HCT116 (cell line): ENCODE results near the gene SLC10A3. TPM values are rescaled to one million over a fixed set of nuclear protein-coding genes. Genes with fewer than 3 reads are reported as not detected.
A peak's percentile ranks its signal among the peaks of the same experiment; 100 is the strongest.

Experiments
- ATAC-seq: fragments of 200-7000 bp; cut with Tn5 transposase; 2 replicates; pipeline ENCODE4 v1.9.1; 2020; ENCODE audit warnings: mild to moderate bottlenecking, moderate library complexity
- BruUV-seq: library from RNA; stranded (reverse); fragments of 400-500 nt; replicated peaks from 2 replicates; lab custom pipeline; 2021; lab: Mats Ljungman, UMichigan
- CTCF ChIA-PET: fragments of 300-600 bp; sonication (Branson Sonifier 250); formaldehyde crosslinking; loops from one replicate; lab custom pipeline; 2021; ENCODE audit warnings: antibody characterized with exemption; lab: Charles Lee
- POLR2A ChIA-PET: fragments of 300-600, 350-600 bp; sonication (Branson Sonifier 250); formaldehyde crosslinking; loops from one replicate; lab custom pipeline; 2021; ENCODE audit warnings: antibody characterized with exemption; lab: Charles Lee
- RAD21 ChIA-PET, 2 experiments: fragments of 300-600 bp; sonication (Branson Sonifier 250); formaldehyde crosslinking; loops; one replicate each; lab custom pipeline; 2023; ENCODE audit warnings: low total read pairs in 2 of 2; ENCODE audit not compliant: uncharacterized antibody in 2 of 2, unreplicated experiment in 2 of 2, low non-redundant PET in 1 of 2; lab: Charles Lee
- DNase-seq: peaks from one replicate; pipeline ENCODE4 v3.0.0-alpha.2; 2010; ENCODE audit warnings: low read depth, low spot score
- H2AFZ ChIP-seq: fragments of 200-600 bp; shearing (Covaris generic), sonication (generic); 2 replicates; pipeline ENCODE4 v1.6.1; 2017; ENCODE audit warnings: low read depth, mixed run types, mixed read lengths, antibody characterized with exemption, low read length; ENCODE audit not compliant: poor library complexity, severe bottlenecking
- H3K27ac ChIP-seq: 2 replicates; pipeline ENCODE4 v1.5.1; 2012; ENCODE audit warnings: low read depth, low read length
- H3K27me3 ChIP-seq: fragments of 200-600 bp; sonication (generic); 2 replicates; pipeline ENCODE4 v1.6.1; 2016; ENCODE audit warnings: mixed run types, low read length, mixed read lengths; ENCODE audit not compliant: insufficient read depth
- H3K36me3 ChIP-seq, 2 experiments: fragments of 200-500 bp in 1 of 2; fragments of 200-600 bp in 1 of 2; sonication (Bioruptor generic) in 1 of 2; sonication (generic) in 1 of 2; 2 replicates each; pipeline versions ENCODE4 v1.5.1 to v1.6.1; 2014 to 2016; ENCODE audit warnings: low read length in 2 of 2, inconsistent platforms in 1 of 2, mixed read lengths in 1 of 2, mixed run types in 1 of 2; ENCODE audit not compliant: insufficient read depth in 2 of 2, control insufficient read depth in 1 of 2
- H3K4me1 ChIP-seq, 2 experiments: fragments of 200-600 bp in 1 of 2; sonication (generic) in 1 of 2; 2 replicates each; pipeline versions ENCODE4 v1.5.1 to v1.6.1; 2012 to 2017; ENCODE audit warnings: low read length in 2 of 2, inconsistent platforms in 1 of 2, mild to moderate bottlenecking in 1 of 2, mixed read lengths in 1 of 2, mixed run types in 1 of 2, moderate library complexity in 1 of 2; ENCODE audit not compliant: insufficient read depth in 2 of 2, control insufficient read depth in 1 of 2
- H3K4me2 ChIP-seq: fragments of 200-600 bp; sonication (generic); 2 replicates; pipeline ENCODE4 v1.6.1; 2017; ENCODE audit warnings: mixed run types, low read length, mixed read lengths
- H3K4me3 ChIP-seq, 2 experiments: fragments of 200-600 bp in 1 of 2; sonication (generic) in 1 of 2; replicated peaks in 1 of 2; 2 replicates each; pipeline ENCODE4 v1.5.1; 2011 to 2016; ENCODE audit warnings: low read length in 2 of 2, control low read depth in 1 of 2, low read depth in 1 of 2, mild to moderate bottlenecking in 1 of 2, mixed read lengths in 1 of 2, mixed run types in 1 of 2
- H3K79me2 ChIP-seq: fragments of 200-600 bp; sonication (generic); 2 replicates; pipeline ENCODE4 v1.6.1; 2017; ENCODE audit warnings: mild to moderate bottlenecking, mixed run types, low read length, moderate library complexity, mixed read lengths; ENCODE audit not compliant: insufficient read depth
- H3K9ac ChIP-seq: fragments of 200-600 bp; sonication (generic); 2 replicates; pipeline ENCODE4 v1.6.1; 2016; ENCODE audit warnings: low read length, mixed read lengths
- H3K9me2 ChIP-seq: fragments of 200-600 bp; sonication (generic), shearing (Covaris generic); 2 replicates; pipeline ENCODE4 v1.6.1; 2017; ENCODE audit warnings: mixed run types, mild to moderate bottlenecking, moderate library complexity; ENCODE audit not compliant: insufficient read depth
- H3K9me3 ChIP-seq, 2 experiments: fragments of 200-500 bp in 1 of 2; fragments of 200-600 bp in 1 of 2; sonication (Bioruptor generic) in 1 of 2; sonication (generic) in 1 of 2; 2 replicates each; pipeline ENCODE4 v1.6.1; 2014 to 2017; ENCODE audit warnings: low read length in 2 of 2, mixed read lengths in 2 of 2, inconsistent platforms in 1 of 2, low read depth in 1 of 2, mild to moderate bottlenecking in 1 of 2, mixed run types in 1 of 2, moderate library complexity in 1 of 2; ENCODE audit not compliant: control insufficient read depth in 1 of 2, insufficient read depth in 1 of 2
- H4K20me1 ChIP-seq: fragments of 200-600 bp; sonication (generic), shearing (Covaris generic); 2 replicates; pipeline ENCODE4 v1.6.1; 2017; ENCODE audit warnings: mixed run types, mild to moderate bottlenecking, moderate library complexity; ENCODE audit not compliant: insufficient read depth
- CBX3 ChIP-seq: IDR thresholded peaks from 2 replicates; pipeline ENCODE4 v1.6.1; 2012; ENCODE audit warnings: low read depth
- EGR1 ChIP-seq: IDR thresholded peaks from 2 replicates; pipeline ENCODE4 v1.6.1; 2012; ENCODE audit warnings: low read depth
- EZH2 ChIP-seq: fragments of 200-600 bp; sonication (generic); IDR thresholded peaks from 2 replicates; pipeline ENCODE4 v1.6.1; 2017; ENCODE audit warnings: antibody characterized with exemption, mixed run types
- POLR2AphosphoS5 ChIP-seq: IDR thresholded peaks from 2 replicates; pipeline ENCODE4 v1.6.1; 2011; ENCODE audit warnings: mild to moderate bottlenecking, low read depth, low read length, moderate library complexity
- SIN3A ChIP-seq: IDR thresholded peaks from 2 replicates; pipeline ENCODE4 v1.6.1; 2012; ENCODE audit warnings: low read depth
- SP1 ChIP-seq: IDR thresholded peaks from 2 replicates; pipeline ENCODE4 v1.6.1; 2012; ENCODE audit warnings: low read depth
- SRF ChIP-seq: IDR thresholded peaks from 2 replicates; pipeline ENCODE4 v1.6.1; 2012; ENCODE audit warnings: low read depth
- ZNF274 ChIP-seq: fragments of 200-500 bp; sonication (Bioruptor generic); IDR thresholded peaks from 2 replicates; pipeline ENCODE4 v1.6.1; 2014; ENCODE audit warnings: mild to moderate bottlenecking, low read depth, low read length, inconsistent platforms
- intact Hi-C: fragments of 100-400 bp; cut with micrococcal nuclease; formaldehyde crosslinking; loops from 2 replicates; pipeline ENCODE4 v1.10.0; 2022
- total RNA-seq: library from RNA; stranded (reverse); gene quantifications from one replicate; pipeline ENCODE4 v1.2.1, GENCODE V29; 2021; ENCODE audit not compliant: unreplicated experiment
- TF ChIP-seq, protein P1 (sequence below): IDR thresholded peaks from 2 replicates; pipeline ENCODE4 v1.6.1; 2012
- TF ChIP-seq, protein P2 (sequence below): IDR thresholded peaks from 2 replicates; pipeline ENCODE4 v1.6.1; 2012
- TF ChIP-seq, protein P3 (sequence below): IDR thresholded peaks from 2 replicates; pipeline ENCODE4 v1.6.1; 2011; ENCODE audit warnings: mild to moderate bottlenecking, low read length, moderate library complexity; ENCODE audit not compliant: insufficient replicate concordance; ENCODE audit errors: extremely low read depth
- TF ChIP-seq, protein P4 (sequence below), 3 experiments: fragments of 200-600 bp in 1 of 3; sonication (generic) in 1 of 3; IDR thresholded peaks in 2 of 3; conservative IDR thresholded peaks in 1 of 3; 2 replicates each; pipeline ENCODE4 v1.5.1; 2012 to 2017; ENCODE audit warnings: low read depth in 2 of 3, low read length in 2 of 3, antibody characterized with exemption in 1 of 3, borderline replicate concordance in 1 of 3, control low read depth in 1 of 3, mild to moderate bottlenecking in 1 of 3, mixed read lengths in 1 of 3, mixed run types in 1 of 3, moderate library complexity in 1 of 3; ENCODE audit not compliant: insufficient read depth in 1 of 3

Gene SLC10A3
- total RNA-seq, 1 experiment from 2014 or later: 16.2 TPM

DNA sequence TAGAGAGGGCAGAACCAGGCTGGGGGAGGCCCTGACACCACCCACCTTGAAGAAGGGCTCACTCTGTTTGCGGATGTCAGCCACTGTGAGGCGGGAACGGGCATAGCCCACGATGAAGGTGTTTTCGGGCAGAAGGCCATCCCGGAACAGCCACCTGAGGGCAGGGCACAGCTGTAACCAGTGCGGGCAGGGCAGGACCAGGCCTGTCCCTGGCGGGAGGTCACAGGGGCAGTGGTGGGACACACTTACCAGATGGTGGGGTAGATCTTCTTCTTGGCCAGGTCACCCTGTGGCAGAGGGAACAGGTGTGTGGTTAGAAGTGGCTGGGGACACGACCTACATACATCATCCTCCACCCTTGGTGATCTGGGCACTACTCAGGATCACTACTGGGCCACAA is 45.5 kb upstream of the SLC10A3 start:
- H3K36me3 ChIP-seq: peaks cover 2 to 18% of the 10 kb centered on the region in 2 experiments; a peak in 3 of 4 replicates
- TF ChIP-seq ZNF274 (no peak), SIN3A (no peak), CBX3 (no peak)
- TF ChIP-seq, protein P1, sequence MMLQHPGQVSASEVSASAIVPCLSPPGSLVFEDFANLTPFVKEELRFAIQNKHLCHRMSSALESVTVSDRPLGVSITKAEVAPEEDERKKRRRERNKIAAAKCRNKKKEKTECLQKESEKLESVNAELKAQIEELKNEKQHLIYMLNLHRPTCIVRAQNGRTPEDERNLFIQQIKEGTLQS: no peak
- TF ChIP-seq, protein P2, sequence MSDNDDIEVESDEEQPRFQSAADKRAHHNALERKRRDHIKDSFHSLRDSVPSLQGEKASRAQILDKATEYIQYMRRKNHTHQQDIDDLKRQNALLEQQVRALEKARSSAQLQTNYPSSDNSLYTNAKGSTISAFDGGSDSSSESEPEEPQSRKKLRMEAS: no peak
- TF ChIP-seq, all 23 proteins: peak for 0
- H4K20me1 ChIP-seq: no peaks in the 10 kb centered on the region
- ChIA-PET POLR2A (no interaction called here), CTCF (interaction anchor here (1.1 kb wide), 1 partner anchor 163 kb away, joined by 3 read pairs; no protein-coding TSS in a partner anchor), RAD21 (no interaction called here)
- BruUV-seq: no TSS peak
- 0 out of 2 replicates have a peak, but pooled peaks cover 3% of the 10 kb centered on the region for H3K79me2 ChIP-seq
- intact Hi-C loops: loop anchor here (1.0 kb wide), 1 partner anchor 163 kb away; no protein-coding TSS in a partner anchor
- no peaks in the 10 kb centered on the region for H3K9me3 ChIP-seq
- no peak for DNase-seq
- no peaks in the 10 kb centered on the region for H3K9me2 ChIP-seq
- H2AFZ ChIP-seq: no peak overlapping the region
- no peaks in the 10 kb centered on the region for H3K27me3 ChIP-seq
- ATAC-seq: no peak
- peaks cover 0 to 1% of the 10 kb centered on the region in 2 experiments; a peak in 2 of 4 replicates for H3K4me1 ChIP-seq
- H3K4me2 ChIP-seq: no peak overlapping the region
- H3K9ac ChIP-seq: no peak overlapping the region
- no peak overlapping the region for H3K4me3 ChIP-seq
- no peak overlapping the region for H3K27ac ChIP-seq

DNA sequence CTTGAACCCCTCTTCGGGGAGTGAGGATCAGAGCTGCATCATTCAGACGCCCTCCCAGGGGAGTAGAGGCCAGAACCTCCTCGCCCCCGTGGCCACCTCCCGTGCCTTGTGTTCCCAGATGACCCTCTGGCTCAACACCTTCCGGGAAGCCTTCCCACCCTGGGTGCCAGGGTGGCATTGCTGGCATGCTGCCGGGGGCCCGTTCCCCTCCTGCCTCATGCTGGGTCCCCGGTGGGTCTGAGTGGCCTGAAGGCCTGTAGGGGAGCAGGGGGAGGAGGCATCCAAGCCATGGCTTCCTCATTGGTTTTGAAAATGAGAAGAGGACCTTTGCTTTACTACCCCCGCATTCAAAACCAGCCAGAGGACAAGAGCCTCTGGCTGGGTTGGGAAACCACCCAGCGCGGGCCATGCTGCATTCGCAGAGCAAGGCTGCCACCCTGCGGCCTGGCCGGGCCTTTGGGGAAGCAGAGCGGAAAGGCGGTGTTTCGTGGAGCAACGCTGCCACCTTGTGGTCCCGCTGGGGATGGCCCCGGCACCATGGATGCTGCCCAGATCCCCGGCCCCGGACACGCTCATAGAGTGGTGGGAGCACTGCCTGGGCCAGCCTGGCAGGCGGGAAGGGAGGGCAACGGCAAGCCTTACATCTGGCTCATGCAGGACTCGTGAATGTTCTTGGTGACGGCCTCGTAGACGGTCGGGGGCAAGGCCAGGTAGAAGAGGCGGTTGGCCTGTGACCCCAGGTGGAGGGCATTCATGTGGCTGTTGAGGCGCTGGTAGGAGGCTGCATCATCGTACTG is 44.3 kb upstream of the SLC10A3 start:
- H3K9me3 ChIP-seq: no peaks in the 10 kb centered on the region
- H3K36me3 ChIP-seq: peaks cover 2 to 15% of the 10 kb centered on the region in 2 experiments; a peak in 3 of 4 replicates
- H2AFZ ChIP-seq: no peak overlapping the region
- ChIA-PET RAD21 (no interaction called here), CTCF (interaction anchor here (4.1 kb wide), 1 partner anchor 161 kb away, joined by 18 read pairs; no protein-coding TSS in a partner anchor), POLR2A (no interaction called here)
- intact Hi-C loops: loop anchor here (1.0 kb wide), 1 partner anchor 161 kb away; no protein-coding TSS in a partner anchor
- H3K4me1 ChIP-seq: no peaks in the 10 kb centered on the region; a peak in 1 of 4 replicates
- H3K9me2 ChIP-seq: no peaks in the 10 kb centered on the region
- H3K27ac ChIP-seq: peak overlapping the region; percentile 40; the same call in 1 of the 2 replicates
- H3K4me2 ChIP-seq: no peak overlapping the region
- TF ChIP-seq, protein P3, sequence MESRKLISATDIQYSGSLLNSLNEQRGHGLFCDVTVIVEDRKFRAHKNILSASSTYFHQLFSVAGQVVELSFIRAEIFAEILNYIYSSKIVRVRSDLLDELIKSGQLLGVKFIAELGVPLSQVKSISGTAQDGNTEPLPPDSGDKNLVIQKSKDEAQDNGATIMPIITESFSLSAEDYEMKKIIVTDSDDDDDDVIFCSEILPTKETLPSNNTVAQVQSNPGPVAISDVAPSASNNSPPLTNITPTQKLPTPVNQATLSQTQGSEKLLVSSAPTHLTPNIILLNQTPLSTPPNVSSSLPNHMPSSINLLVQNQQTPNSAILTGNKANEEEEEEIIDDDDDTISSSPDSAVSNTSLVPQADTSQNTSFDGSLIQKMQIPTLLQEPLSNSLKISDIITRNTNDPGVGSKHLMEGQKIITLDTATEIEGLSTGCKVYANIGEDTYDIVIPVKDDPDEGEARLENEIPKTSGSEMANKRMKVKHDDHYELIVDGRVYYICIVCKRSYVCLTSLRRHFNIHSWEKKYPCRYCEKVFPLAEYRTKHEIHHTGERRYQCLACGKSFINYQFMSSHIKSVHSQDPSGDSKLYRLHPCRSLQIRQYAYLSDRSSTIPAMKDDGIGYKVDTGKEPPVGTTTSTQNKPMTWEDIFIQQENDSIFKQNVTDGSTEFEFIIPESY: no peak
- TF ChIP-seq POLR2AphosphoS5: peak; percentile 23; the same call in 1 of the 2 replicates
- TF ChIP-seq, protein P4, sequence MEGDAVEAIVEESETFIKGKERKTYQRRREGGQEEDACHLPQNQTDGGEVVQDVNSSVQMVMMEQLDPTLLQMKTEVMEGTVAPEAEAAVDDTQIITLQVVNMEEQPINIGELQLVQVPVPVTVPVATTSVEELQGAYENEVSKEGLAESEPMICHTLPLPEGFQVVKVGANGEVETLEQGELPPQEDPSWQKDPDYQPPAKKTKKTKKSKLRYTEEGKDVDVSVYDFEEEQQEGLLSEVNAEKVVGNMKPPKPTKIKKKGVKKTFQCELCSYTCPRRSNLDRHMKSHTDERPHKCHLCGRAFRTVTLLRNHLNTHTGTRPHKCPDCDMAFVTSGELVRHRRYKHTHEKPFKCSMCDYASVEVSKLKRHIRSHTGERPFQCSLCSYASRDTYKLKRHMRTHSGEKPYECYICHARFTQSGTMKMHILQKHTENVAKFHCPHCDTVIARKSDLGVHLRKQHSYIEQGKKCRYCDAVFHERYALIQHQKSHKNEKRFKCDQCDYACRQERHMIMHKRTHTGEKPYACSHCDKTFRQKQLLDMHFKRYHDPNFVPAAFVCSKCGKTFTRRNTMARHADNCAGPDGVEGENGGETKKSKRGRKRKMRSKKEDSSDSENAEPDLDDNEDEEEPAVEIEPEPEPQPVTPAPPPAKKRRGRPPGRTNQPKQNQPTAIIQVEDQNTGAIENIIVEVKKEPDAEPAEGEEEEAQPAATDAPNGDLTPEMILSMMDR (IDR thresholded peaks at IDR 0.05 in 2 of 3, conservative IDR thresholded peaks at IDR 0.05 in 1 of 3; ENCODE audit: borderline replicate concordance in 1 of 3, insufficient read depth in 1 of 3, low read depth in 2 of 3, low read length in 2 of 3): peak in 2 of 3 experiments; percentile 79 to 86; a peak in 4 of 6 replicates
- no peak for TF ChIP-seq CBX3
- no peak for TF ChIP-seq SRF
- TF ChIP-seq EGR1: no peak
- TF ChIP-seq, protein P2: no peak
- no peak for TF ChIP-seq SP1
- TF ChIP-seq SIN3A: no peak
- TF ChIP-seq EZH2: no peak
- no TSS peak for BruUV-seq
- H3K79me2 ChIP-seq: 0 out of 2 replicates have a peak, but pooled peaks cover 3% of the 10 kb centered on the region
- DNase-seq (peak; percentile 28), ATAC-seq (peak; percentile 91)
- H3K27me3 ChIP-seq: no peaks in the 10 kb centered on the region
- H4K20me1 ChIP-seq: no peaks in the 10 kb centered on the region
- H3K9ac ChIP-seq: peak overlapping the region; percentile 20; the same call in 1 of the 2 replicates
- no peak overlapping the region for H3K4me3 ChIP-seq
